ENCODE measurements around the gene ARHGAP22. TPM values are rescaled to one million over a fixed set of nuclear protein-coding genes. Genes with fewer than 3 reads are reported as not detected.

ARHGAP22 gene
- total RNA-seq, 2 experiments from 2014 or later: 0.19 to 0.46 TPM

DNA sequence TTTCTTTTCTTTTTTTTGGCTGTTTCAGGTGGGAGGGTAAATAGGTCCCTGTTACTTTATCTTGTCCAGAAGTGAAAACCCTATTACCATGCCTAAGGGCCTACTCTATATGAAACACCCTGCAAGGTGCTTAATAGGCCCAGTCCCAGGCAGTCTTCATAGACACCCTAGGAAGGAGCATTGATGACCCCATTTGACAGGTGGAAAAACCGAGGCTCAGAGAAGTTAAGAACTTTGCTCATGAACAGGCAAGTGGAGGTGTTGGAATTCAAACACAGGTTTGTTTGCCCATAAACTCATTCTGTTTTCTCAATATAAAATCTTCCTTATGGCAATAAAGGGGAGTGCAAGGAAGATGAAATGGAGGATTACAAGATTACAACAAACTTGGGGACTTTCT, 115.8 kb downstream of the ARHGAP22 start:
- CTCF ChIA-PET (ENCODE audit: unreplicated experiment): no interaction called here
- Histone ChIP-seq H3K4me2 (ENCODE audit: low read length) (no peak overlapping the region), H3K36me3 (ENCODE audit: insufficient read depth, low read length) (no peaks in the 10 kb centered on the region), H3K9me2 (ENCODE audit: insufficient read depth, low read length) (no peaks in the 10 kb centered on the region), H3K4me1 (ENCODE audit: insufficient read depth, low read length, poor library complexity, severe bottlenecking) (no peaks in the 10 kb centered on the region), H3K4me3 (ENCODE audit: low read depth, low read length, poor library complexity, severe bottlenecking) (no peak overlapping the region), H4K20me1 (ENCODE audit: insufficient read depth, low read length) (no peaks in the 10 kb centered on the region), H2AFZ (ENCODE audit: low read length) (no peak overlapping the region), H3K79me2 (ENCODE audit: insufficient read depth, low read depth, low read length) (no peaks in the 10 kb centered on the region), H3K9me3 (ENCODE audit: low read length) (no peaks in the 10 kb centered on the region), H3K27ac (ENCODE audit: low read depth, low read length, poor library complexity, severe bottlenecking) (no peak overlapping the region)
- intact Hi-C loops (cut with micrococcal nuclease; ENCODE audit: unreplicated experiment): no loop called here
- BruUV-seq (replicated peaks): no TSS peak
- DNase-seq (ENCODE audit: low spot score): no peak
- POLR2A ChIA-PET: no interaction called here
- TF ChIP-seq, protein P1, sequence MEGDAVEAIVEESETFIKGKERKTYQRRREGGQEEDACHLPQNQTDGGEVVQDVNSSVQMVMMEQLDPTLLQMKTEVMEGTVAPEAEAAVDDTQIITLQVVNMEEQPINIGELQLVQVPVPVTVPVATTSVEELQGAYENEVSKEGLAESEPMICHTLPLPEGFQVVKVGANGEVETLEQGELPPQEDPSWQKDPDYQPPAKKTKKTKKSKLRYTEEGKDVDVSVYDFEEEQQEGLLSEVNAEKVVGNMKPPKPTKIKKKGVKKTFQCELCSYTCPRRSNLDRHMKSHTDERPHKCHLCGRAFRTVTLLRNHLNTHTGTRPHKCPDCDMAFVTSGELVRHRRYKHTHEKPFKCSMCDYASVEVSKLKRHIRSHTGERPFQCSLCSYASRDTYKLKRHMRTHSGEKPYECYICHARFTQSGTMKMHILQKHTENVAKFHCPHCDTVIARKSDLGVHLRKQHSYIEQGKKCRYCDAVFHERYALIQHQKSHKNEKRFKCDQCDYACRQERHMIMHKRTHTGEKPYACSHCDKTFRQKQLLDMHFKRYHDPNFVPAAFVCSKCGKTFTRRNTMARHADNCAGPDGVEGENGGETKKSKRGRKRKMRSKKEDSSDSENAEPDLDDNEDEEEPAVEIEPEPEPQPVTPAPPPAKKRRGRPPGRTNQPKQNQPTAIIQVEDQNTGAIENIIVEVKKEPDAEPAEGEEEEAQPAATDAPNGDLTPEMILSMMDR (conservative IDR thresholded peaks at IDR 0.05; ENCODE audit: low read length): no peak
- TF ChIP-seq EZH2phosphoT487 (IDR thresholded peaks at IDR 0.05; ENCODE audit: borderline replicate concordance, low read depth, low read length): no peak

DNA sequence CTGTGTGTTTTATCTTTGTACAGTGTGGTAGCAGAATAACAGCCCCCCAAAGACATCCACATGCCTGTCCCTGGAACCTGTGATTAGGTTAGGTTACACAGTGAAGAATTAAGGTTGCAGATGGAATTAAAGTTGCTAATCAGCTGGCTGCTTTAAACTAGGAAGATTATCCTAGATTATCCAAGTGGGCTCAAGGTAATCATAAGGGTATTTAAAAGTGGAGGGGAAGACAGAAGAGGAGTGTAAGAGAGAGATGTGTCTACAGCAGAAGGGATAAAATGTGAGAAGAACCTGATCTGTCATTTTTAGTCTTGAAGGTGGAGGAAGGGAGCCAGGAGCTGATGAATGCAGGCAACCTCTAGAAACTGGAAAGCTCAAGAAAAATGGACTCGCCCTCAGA, 117.6 kb downstream of the ARHGAP22 start:
- no peak overlapping the region for H3K27ac ChIP-seq (ENCODE audit: low read depth, low read length, poor library complexity, severe bottlenecking)
- ChIA-PET POLR2A (interaction anchor here (0.6 kb wide), 1 partner anchor 877 kb away, joined by 4 read pairs; no protein-coding TSS in a partner anchor), CTCF (ENCODE audit: unreplicated experiment) (no interaction called here)
- no peak for TF ChIP-seq EZH2phosphoT487 (IDR thresholded peaks at IDR 0.05; ENCODE audit: borderline replicate concordance, low read depth, low read length)
- TF ChIP-seq, protein P1 (conservative IDR thresholded peaks at IDR 0.05; ENCODE audit: low read length): no peak
- H3K36me3 ChIP-seq (ENCODE audit: insufficient read depth, low read length): no peaks in the 10 kb centered on the region
- H3K4me2 ChIP-seq (ENCODE audit: low read length): no peak overlapping the region
- DNase-seq (ENCODE audit: low spot score): no peak
- no peak overlapping the region for H2AFZ ChIP-seq (ENCODE audit: low read length)
- intact Hi-C loops (cut with micrococcal nuclease; ENCODE audit: unreplicated experiment): no loop called here
- H3K4me3 ChIP-seq (ENCODE audit: low read depth, low read length, poor library complexity, severe bottlenecking): no peak overlapping the region
- H3K79me2 ChIP-seq (ENCODE audit: insufficient read depth, low read depth, low read length): no peaks in the 10 kb centered on the region
- H4K20me1 ChIP-seq (ENCODE audit: insufficient read depth, low read length): no peaks in the 10 kb centered on the region
- no peaks in the 10 kb centered on the region for H3K9me3 ChIP-seq (ENCODE audit: low read length)
- no peaks in the 10 kb centered on the region for H3K9me2 ChIP-seq (ENCODE audit: insufficient read depth, low read length)
- H3K4me1 ChIP-seq (ENCODE audit: insufficient read depth, low read length, poor library complexity, severe bottlenecking): no peaks in the 10 kb centered on the region
- no TSS peak for BruUV-seq (replicated peaks)

DNA sequence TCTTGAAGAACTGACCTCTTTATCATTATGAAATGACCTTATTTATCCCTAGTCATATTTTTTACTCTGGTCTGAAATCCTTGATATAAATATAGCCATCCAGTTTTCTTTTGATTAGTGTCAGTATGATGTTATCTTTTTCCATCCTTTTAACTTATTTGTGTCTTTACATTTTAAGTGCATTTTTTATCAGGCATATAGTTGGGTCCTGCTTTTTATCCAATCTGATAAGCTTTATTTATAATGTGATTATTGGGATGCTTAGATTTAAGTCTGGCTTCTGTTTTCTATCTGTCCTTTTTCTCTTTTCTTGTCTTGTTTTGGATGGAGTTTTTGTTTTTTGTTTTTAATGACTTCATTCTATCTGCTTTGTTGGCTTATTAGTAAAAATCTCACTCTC, 119.2 kb downstream of the ARHGAP22 start:
- ChIA-PET CTCF (ENCODE audit: unreplicated experiment) (no interaction called here), POLR2A (no interaction called here)
- DNase-seq (ENCODE audit: low spot score): no peak
- Histone ChIP-seq H3K79me2 (ENCODE audit: insufficient read depth, low read depth, low read length) (no peaks in the 10 kb centered on the region), H4K20me1 (ENCODE audit: insufficient read depth, low read length) (no peaks in the 10 kb centered on the region), H3K4me3 (ENCODE audit: low read depth, low read length, poor library complexity, severe bottlenecking) (no peak overlapping the region), H3K9me3 (ENCODE audit: low read length) (no peaks in the 10 kb centered on the region), H3K4me2 (ENCODE audit: low read length) (no peak overlapping the region), H3K27ac (ENCODE audit: low read depth, low read length, poor library complexity, severe bottlenecking) (no peak overlapping the region), H2AFZ (ENCODE audit: low read length) (no peak overlapping the region), H3K36me3 (ENCODE audit: insufficient read depth, low read length) (no peaks in the 10 kb centered on the region), H3K9me2 (ENCODE audit: insufficient read depth, low read length) (no peaks in the 10 kb centered on the region), H3K4me1 (ENCODE audit: insufficient read depth, low read length, poor library complexity, severe bottlenecking) (no peaks in the 10 kb centered on the region)
- no TSS peak for BruUV-seq (replicated peaks)
- intact Hi-C loops (cut with micrococcal nuclease; ENCODE audit: unreplicated experiment): no loop called here
- TF ChIP-seq, protein P1 (conservative IDR thresholded peaks at IDR 0.05; ENCODE audit: low read length): no peak
- TF ChIP-seq EZH2phosphoT487 (IDR thresholded peaks at IDR 0.05; ENCODE audit: borderline replicate concordance, low read depth, low read length): no peak

Measured in OCI-LY7 (cell line).